H1 (cell line): ENCODE data around the gene SLC37A1.

Experiments
- KDM5A ChIP-seq: fragments of 200-600 bp; IDR thresholded peaks from 2 replicates; pipeline ENCODE4 v1.7.1; 2012; ENCODE audit warnings: mild to moderate bottlenecking, low read length, inconsistent platforms, mixed read lengths
- POLR2A ChIP-seq, 2 experiments: IDR thresholded peaks; 1 replicate in 1 of 2; 2 replicates in 1 of 2; pipeline ENCODE4 v1.6.1; 2011; ENCODE audit warnings: low read depth in 2 of 2, low read length in 2 of 2, mild to moderate bottlenecking in 2 of 2; ENCODE audit errors: control extremely low read depth in 1 of 2
- RAD21 ChIP-seq, 2 experiments: IDR thresholded peaks in 1 of 2; conservative IDR thresholded peaks in 1 of 2; 2 replicates each; pipeline ENCODE4 v1.6.1; 2011; ENCODE audit warnings: low read depth in 2 of 2, low read length in 2 of 2, improper control_type of control experiment in 1 of 2, inconsistent platforms in 1 of 2, mild to moderate bottlenecking in 1 of 2, moderate library complexity in 1 of 2
- SP1 ChIP-seq: IDR thresholded peaks from 2 replicates; pipeline ENCODE4 v1.6.1; 2011; ENCODE audit warnings: low read depth, low read length

DNA sequence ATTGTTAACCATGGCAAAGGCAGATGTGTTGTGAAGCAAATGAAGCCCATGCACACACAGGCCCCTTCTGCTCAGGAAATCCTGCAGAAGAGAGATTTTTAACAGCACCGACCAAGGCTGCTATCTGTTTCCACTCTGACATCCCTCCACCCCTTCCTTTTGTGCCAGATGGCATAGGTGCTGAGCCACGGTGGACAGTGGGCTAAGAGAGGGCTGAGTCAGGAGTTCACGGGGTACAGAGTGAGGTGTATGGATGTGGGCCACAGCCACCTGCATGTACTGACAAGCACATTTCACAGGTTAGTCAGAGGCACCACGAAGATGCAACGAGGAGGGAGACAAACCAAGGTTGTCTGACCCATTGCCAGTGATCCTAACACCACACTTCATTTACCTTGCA is 27.1 kb upstream of the SLC37A1 start:
- TF ChIP-seq POLR2A (IDR thresholded peaks at IDR 0.05; ENCODE audit: control extremely low read depth in 1 of 2, low read depth in 2 of 2, low read length in 2 of 2) (no peak), SP1 (no peak), KDM5A (no peak), RAD21 (IDR thresholded peaks at IDR 0.05 in 1 of 2, conservative IDR thresholded peaks at IDR 0.05 in 1 of 2; ENCODE audit: low read depth in 2 of 2, low read length in 2 of 2) (no peak)
